SK-N-MC (cell line): ENCODE results near the gene MIS18BP1.

ENCODE experiments used
- DNase-seq: peaks from one replicate; pipeline ENCODE4 v3.0.0-alpha.2; 2011; ENCODE audit warnings: low read depth, low spot score
- H3K27ac ChIP-seq: fragments of 200-600 bp; sonication (generic); 2 replicates; pipeline ENCODE4 v1.5.1; 2016; ENCODE audit warnings: mixed run types
- H3K36me3 ChIP-seq: fragments of 200-600 bp; sonication (generic); 2 replicates; pipeline ENCODE4 v1.6.1; 2017; ENCODE audit warnings: antibody characterized with exemption, low read length, mixed read lengths; ENCODE audit not compliant: insufficient read depth
- H3K4me3 ChIP-seq: fragments of 200-600 bp; sonication (generic); 2 replicates; pipeline ENCODE4 v1.5.1; 2016
- H3K9ac ChIP-seq: fragments of 200-600 bp; sonication (generic); 2 replicates; pipeline ENCODE4 v1.8.0; 2017; ENCODE audit warnings: mixed run types, mixed read lengths; ENCODE audit not compliant: insufficient read length
- H3K9me3 ChIP-seq: fragments of 200-600 bp; sonication (generic); 2 replicates; pipeline ENCODE4 v1.6.1; 2017; ENCODE audit warnings: low read depth, mild to moderate bottlenecking, antibody characterized with exemption, low read length, moderate library complexity, mixed read lengths
- EZH2 ChIP-seq: fragments of 200-600 bp; sonication (generic); IDR thresholded peaks from one replicate; pipeline ENCODE4 v1.6.1; 2017; ENCODE audit warnings: antibody characterized with exemption
- FOXP2 ChIP-seq: optimal IDR thresholded peaks from 2 replicates; pipeline ENCODE3; 2011; ENCODE audit warnings: mild to moderate bottlenecking, moderate library complexity; ENCODE audit not compliant: insufficient read depth; ENCODE audit errors: extremely low read length, control extremely low read depth
- POLR2AphosphoS5 ChIP-seq: IDR thresholded peaks from 2 replicates; pipeline ENCODE4 v1.6.1; 2012; ENCODE audit warnings: mild to moderate bottlenecking, low read depth, low read length, borderline replicate concordance

Gene MIS18BP1

DNA sequence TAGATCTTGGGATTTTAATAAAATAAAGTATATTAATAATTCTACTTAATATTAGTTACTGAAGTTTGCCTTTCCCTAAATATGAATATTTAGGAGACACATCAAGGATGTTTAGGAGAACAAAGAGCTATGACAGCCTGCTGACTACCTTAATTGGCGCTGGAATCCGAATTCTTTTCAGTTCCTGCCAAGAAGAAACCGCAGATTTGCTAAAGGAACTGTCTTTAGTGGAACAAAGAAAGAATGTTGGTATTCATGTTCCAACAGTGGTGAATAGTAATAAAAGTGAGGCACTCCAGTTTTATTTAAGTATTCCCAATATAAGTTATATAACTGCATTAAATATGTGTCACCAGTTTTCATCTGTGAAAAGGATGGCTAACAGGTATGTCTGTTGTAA is 54.5 kb downstream of the MIS18BP1 start:
- DNase-seq: peak; percentile 42
- TF ChIP-seq EZH2: no peak
- no peak for TF ChIP-seq POLR2AphosphoS5
- no peak for TF ChIP-seq FOXP2
- Histone ChIP-seq H3K9ac (no peak overlapping the region), H3K27ac (peak overlapping the region; percentile 55; the same call in 1 of the 2 replicates), H3K9me3 (no peaks in the 10 kb centered on the region), H3K36me3 (peaks cover 19% of the 10 kb centered on the region), H3K4me3 (no peak overlapping the region)

- Histone ChIP-seq H3K4me3 (no peak overlapping the region), H3K36me3 (peaks cover 15% of the 10 kb centered on the region), H3K9ac (no peak overlapping the region), H3K27ac (no peak overlapping the region), H3K9me3 (no peaks in the 10 kb centered on the region)
- TF ChIP-seq FOXP2 (no peak), POLR2AphosphoS5 (no peak), EZH2 (no peak)
- DNase-seq: no peak
Observed at GRCh38 chr14:45194964-45195363, 58.0 kb downstream of the MIS18BP1 start.

- TF ChIP-seq POLR2AphosphoS5 (no peak), EZH2 (no peak), FOXP2 (no peak)
- Histone ChIP-seq H3K9ac (no peak overlapping the region), H3K36me3 (peaks cover 15% of the 10 kb centered on the region), H3K9me3 (no peaks in the 10 kb centered on the region), H3K27ac (no peak overlapping the region), H3K4me3 (no peak overlapping the region)
- DNase-seq: no peak
Observed at GRCh38 chr14:45185100-45185814, 67.7 kb downstream of the MIS18BP1 start.

- H3K4me3 ChIP-seq: no peak overlapping the region
- no peak for DNase-seq
- no peaks in the 10 kb centered on the region for H3K9me3 ChIP-seq
- H3K27ac ChIP-seq: no peak overlapping the region
- no peaks in the 10 kb centered on the region; the same call in none of the 2 replicates for H3K36me3 ChIP-seq
- H3K9ac ChIP-seq: no peak overlapping the region
- TF ChIP-seq EZH2 (no peak), FOXP2 (no peak), POLR2AphosphoS5 (no peak)
Observed at GRCh38 chr14:45181806-45182205, 71.2 kb downstream of the MIS18BP1 start.

DNA sequence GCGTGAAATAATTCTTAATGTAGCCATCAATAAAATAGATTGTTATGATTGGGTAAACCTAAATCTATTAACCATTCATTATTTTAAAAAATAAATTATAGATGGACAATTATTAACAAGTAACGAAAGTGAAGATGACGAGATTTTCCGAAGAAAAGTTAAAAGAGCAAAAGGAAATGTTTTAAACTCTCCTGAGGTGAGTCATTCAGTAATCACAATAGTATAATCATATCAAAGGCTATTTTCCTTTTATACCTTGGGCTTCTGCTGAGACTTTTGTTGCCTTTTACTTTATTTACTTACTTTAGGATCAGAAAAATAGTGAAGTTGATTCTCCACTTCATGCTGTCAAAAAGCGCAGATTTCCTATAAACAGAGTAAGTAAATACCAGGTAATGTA is 71.7 kb downstream of the MIS18BP1 start:
- no peaks in the 10 kb centered on the region; the same call in 1 of the 2 replicates for H3K36me3 ChIP-seq
- no peak overlapping the region for H3K9ac ChIP-seq
- H3K4me3 ChIP-seq: no peak overlapping the region
- no peaks in the 10 kb centered on the region for H3K9me3 ChIP-seq
- no peak overlapping the region for H3K27ac ChIP-seq
- DNase-seq: no peak
- no peak for TF ChIP-seq FOXP2
- TF ChIP-seq POLR2AphosphoS5: no peak

DNA sequence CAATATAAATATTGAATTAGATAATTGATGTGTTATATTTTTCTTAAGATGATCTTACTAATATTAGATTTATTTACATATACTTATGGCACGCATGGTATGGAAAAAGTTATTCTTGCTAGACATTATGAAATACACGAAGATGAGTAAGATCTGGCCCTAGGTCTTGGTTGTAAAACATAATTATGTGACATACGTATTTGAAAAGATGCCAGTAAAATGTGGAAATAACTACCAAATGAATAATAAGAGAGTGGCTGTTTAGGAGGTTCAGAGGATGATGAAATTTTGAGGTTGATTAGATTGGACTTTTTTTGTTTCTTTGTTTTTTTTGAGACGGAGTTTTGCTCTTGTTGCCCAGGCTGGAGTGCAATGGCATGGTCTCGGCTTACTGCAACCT is 75.9 kb downstream of the MIS18BP1 start:
- H3K36me3 ChIP-seq: peaks cover 8% of the 10 kb centered on the region; the same call in 1 of the 2 replicates
- peak overlapping the region; percentile 63 for H3K27ac ChIP-seq
- no peak overlapping the region for H3K9ac ChIP-seq
- peak; percentile 69 for DNase-seq
- TF ChIP-seq FOXP2 (no peak), POLR2AphosphoS5 (no peak), EZH2 (no peak)
- H3K4me3 ChIP-seq: no peak overlapping the region
- H3K9me3 ChIP-seq: no peaks in the 10 kb centered on the region

DNA sequence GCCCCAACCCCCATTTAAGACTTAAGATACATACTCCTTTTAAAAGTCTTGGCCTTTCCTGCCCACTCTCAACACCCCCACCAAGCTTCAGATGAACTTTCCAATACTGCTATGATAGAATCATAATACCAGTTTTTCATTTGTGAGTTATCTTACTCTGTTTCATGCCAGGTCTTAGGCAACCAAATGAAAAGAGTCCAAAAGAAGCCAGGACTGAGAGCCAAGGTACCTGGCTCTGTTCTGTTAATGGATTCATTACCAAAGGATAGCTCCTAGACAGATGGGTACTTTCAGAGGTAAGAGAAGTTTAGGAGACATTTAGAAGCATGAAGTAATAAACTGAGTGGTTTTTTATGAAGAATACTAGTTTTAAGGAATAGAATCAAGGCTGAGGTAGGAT is 83.1 kb downstream of the MIS18BP1 start:
- Histone ChIP-seq H3K9ac (no peak overlapping the region), H3K36me3 (peaks cover 11% of the 10 kb centered on the region; the same call in 1 of the 2 replicates), H3K27ac (no peak overlapping the region), H3K9me3 (no peaks in the 10 kb centered on the region), H3K4me3 (no peak overlapping the region)
- TF ChIP-seq FOXP2 (no peak), EZH2 (no peak), POLR2AphosphoS5 (no peak)
- no peak for DNase-seq

- DNase-seq: no peak
- no peak overlapping the region for H3K27ac ChIP-seq
- no peak overlapping the region for H3K9ac ChIP-seq
- no peak overlapping the region for H3K4me3 ChIP-seq
- TF ChIP-seq FOXP2 (no peak), EZH2 (no peak), POLR2AphosphoS5 (no peak)
- 0 out of 2 replicates have a peak, but pooled peaks cover 4% of the 10 kb centered on the region for H3K36me3 ChIP-seq
- no peaks in the 10 kb centered on the region for H3K9me3 ChIP-seq
Observed at GRCh38 chr14:45156067-45156466, 96.9 kb downstream of the MIS18BP1 start.
